GM13977 (cell line): ENCODE measurements around the gene PROK2.

Experiments
- DNase-seq: peaks from one replicate; pipeline ENCODE4 v3.0.0; 2012; ENCODE audit warnings: low spot score
- CTCF ChIP-seq: IDR thresholded peaks from 2 replicates; pipeline ENCODE4 v1.5.1; 2012; ENCODE audit warnings: mild to moderate bottlenecking, control low read depth; ENCODE audit not compliant: insufficient read depth; ENCODE audit errors: extremely low read depth, missing control alignments
- in situ Hi-C: fragments of 300-500 bp; cut with MboI; formaldehyde crosslinking; loops from one replicate; pipeline ENCODE4 v1.12.0; 2022; ENCODE audit warnings: low sequenced_read_pairs, low pct_unique_long_range_greater_than_20kb, mixed read lengths, inconsistent platforms; ENCODE audit not compliant: unreplicated experiment

The PROK2 gene

GRCh38 chr3:71805199-71805598 lies 20.3 kb upstream of the PROK2 start:
- no peak for DNase-seq
- in situ Hi-C loops, result no loop called here
- no peak for TF ChIP-seq CTCF

GRCh38 chr3:71803248-71803647 lies 18.3 kb upstream of the PROK2 start:
- no peak for DNase-seq
- no peak for TF ChIP-seq CTCF
- in situ Hi-C loops, result no loop called here

- in situ Hi-C loops, result no loop called here
- TF ChIP-seq CTCF, result no peak
- no peak for DNase-seq
These were observed 17.0 kb upstream of the PROK2 start for GRCh38 chr3:71801986-71802385.

GRCh38 chr3:71800023-71800422 lies 15.1 kb upstream of the PROK2 start:
- DNase-seq, result no peak
- in situ Hi-C loops, result no loop called here
- no peak for TF ChIP-seq CTCF

- in situ Hi-C loops, result no loop called here
- no peak for DNase-seq
- TF ChIP-seq CTCF, result no peak
These were observed 12.5 kb upstream of the PROK2 start for GRCh38 chr3:71797455-71797854.

GRCh38 chr3:71796290-71796689 lies 11.3 kb upstream of the PROK2 start:
- no peak for DNase-seq
- TF ChIP-seq CTCF, result no peak
- in situ Hi-C loops, result no loop called here

- in situ Hi-C loops, result no loop called here
- DNase-seq, result no peak
- no peak for TF ChIP-seq CTCF
These were observed 6.7 kb upstream of the PROK2 start for GRCh38 chr3:71791634-71792033.
